ENCODE results near the gene BRD2. TPM values are rescaled to one million over a fixed set of nuclear protein-coding genes. Genes with fewer than 3 reads are reported as not detected.
A peak's percentile ranks its signal among the peaks of the same experiment; 100 is the strongest.

BRD2 gene
- total RNA-seq, 1 donor: 145 TPM

DNA sequence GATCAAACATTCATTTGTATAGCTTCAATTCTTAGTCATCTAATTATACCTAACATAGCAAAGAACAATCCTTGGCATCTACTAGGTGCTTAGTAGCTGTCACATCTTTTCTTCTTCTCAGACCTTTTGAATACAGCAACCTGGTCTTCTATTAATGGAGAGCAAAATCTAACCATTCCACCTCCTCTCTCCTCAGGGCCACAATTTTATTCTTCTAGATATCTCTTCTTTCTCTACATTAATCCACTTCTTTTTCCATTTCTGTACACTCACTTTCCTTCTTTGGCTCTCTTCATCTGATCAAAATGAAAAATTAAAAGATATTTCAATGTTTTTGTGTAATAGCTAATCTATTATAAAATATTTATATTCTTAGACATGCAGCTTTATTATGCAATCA lies 50.0 kb downstream of the BRD2 start:
- DNase-seq (ENCODE audit: low read depth): no peak
- no peak overlapping the region for H3K4me3 ChIP-seq (ENCODE audit: low read depth, low read length)
- TF ChIP-seq, protein P1, sequence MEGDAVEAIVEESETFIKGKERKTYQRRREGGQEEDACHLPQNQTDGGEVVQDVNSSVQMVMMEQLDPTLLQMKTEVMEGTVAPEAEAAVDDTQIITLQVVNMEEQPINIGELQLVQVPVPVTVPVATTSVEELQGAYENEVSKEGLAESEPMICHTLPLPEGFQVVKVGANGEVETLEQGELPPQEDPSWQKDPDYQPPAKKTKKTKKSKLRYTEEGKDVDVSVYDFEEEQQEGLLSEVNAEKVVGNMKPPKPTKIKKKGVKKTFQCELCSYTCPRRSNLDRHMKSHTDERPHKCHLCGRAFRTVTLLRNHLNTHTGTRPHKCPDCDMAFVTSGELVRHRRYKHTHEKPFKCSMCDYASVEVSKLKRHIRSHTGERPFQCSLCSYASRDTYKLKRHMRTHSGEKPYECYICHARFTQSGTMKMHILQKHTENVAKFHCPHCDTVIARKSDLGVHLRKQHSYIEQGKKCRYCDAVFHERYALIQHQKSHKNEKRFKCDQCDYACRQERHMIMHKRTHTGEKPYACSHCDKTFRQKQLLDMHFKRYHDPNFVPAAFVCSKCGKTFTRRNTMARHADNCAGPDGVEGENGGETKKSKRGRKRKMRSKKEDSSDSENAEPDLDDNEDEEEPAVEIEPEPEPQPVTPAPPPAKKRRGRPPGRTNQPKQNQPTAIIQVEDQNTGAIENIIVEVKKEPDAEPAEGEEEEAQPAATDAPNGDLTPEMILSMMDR (IDR thresholded peaks at IDR 0.05; ENCODE audit: insufficient read depth, low read length): no peak

DNA sequence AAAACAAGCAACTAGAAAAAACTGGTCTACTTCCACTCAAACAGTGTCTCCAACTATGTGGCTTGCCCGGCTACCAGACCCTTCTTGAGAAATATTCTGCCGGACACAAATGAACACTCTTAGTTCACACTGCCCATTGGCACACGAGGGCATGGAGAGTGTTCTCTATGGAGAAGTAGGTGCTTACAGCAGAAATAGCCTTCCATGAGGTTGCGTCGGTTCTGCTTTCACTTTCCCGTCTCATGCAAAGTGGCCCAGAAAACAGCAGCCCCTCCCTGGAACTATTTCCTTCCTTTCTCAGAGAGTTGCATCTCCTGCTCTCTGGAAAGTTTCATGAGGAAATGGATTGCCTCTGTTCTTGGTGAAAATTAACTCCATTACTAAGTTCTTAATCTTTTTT lies 50.5 kb downstream of the BRD2 start:
- TF ChIP-seq, protein P1 (IDR thresholded peaks at IDR 0.05; ENCODE audit: insufficient read depth, low read length): no peak
- H3K4me3 ChIP-seq (ENCODE audit: low read depth, low read length): peak overlapping the region; percentile 45
- peak; percentile 62 for DNase-seq (ENCODE audit: low read depth)

DNA sequence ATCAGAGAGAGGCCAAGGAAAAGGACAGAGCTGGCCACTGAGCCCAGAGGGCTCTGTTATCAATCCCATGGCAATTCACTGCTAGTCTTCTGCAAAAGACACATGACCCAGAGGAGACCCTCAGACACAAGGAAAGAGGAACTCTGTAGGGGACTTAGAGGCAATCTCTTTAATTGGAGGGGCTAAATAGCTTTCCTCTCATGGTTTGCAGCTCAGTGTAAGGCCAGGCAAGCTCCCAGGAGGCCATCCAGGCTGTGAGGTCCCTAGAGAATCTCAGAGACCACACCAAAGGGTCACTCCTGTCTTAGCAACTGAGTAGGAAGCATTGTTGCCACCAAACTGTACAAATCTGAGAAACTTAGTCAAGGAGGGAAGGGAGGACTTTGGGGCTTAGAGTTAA lies 51.0 kb downstream of the BRD2 start:
- TF ChIP-seq, protein P1 (IDR thresholded peaks at IDR 0.05; ENCODE audit: insufficient read depth, low read length): no peak
- H3K4me3 ChIP-seq (ENCODE audit: low read depth, low read length): no peak overlapping the region
- no peak for DNase-seq (ENCODE audit: low read depth)

DNA sequence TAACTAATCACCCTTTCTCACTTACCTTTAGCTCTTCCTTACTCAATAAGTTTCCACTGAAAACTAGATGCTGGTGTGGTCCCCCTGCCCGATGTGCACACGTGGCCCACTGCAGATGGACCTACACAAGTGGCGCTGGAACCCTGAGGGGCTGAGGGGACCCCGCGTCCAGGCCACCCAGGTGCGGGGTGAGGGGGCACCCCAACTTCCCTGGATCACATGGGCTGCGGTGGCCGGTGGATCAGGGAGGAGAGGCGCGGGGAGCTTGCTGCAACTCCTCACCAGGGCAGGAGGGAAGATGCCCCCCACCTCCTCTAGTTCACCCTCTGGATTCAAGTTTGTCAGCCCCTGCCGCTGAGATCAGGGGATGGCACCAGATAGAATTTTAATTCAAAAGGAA lies 53.5 kb downstream of the BRD2 start:
- TF ChIP-seq, protein P1 (IDR thresholded peaks at IDR 0.05; ENCODE audit: insufficient read depth, low read length): no peak
- DNase-seq (ENCODE audit: low read depth): no peak
- no peak overlapping the region for H3K4me3 ChIP-seq (ENCODE audit: low read depth, low read length)

DNA sequence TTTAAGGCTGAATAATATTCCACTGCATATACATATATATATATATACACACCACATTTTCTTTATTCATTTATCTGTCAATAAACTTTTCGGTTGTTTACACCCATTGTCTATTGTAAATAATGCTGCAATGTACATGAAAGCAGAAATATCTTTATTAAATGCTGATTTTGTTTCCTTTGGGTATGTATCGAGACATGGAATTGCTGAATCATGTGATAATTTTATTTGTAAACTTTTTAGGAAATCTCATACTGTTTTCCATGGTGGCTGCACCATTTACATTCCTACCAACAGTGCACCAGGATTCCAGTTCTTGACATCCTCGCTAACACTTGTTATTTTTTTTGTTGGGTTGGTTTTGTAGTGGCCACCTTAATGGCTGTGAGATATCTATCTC lies 55.1 kb downstream of the BRD2 start:
- H3K4me3 ChIP-seq (ENCODE audit: low read depth, low read length): no peak overlapping the region
- TF ChIP-seq, protein P1 (IDR thresholded peaks at IDR 0.05; ENCODE audit: insufficient read depth, low read length): no peak
- no peak for DNase-seq (ENCODE audit: low read depth)

DNA sequence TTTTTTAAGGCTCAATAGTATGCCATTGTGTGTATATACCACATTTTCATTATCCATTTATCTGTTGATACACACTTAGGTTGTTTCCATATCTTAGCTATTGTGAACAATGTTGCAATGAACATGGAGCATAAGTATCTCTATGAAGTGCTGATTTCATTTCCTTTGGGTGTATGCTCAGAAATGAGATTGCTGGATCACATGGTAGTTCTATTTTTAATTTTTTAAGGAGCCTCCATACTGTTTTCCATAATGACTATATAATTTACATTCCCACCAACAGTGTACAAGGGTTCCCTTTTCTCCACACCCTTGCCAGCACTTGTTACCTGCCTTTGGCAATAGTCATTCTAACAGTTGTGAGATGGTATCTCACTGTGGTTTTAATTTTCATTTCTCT lies 56.1 kb downstream of the BRD2 start:
- TF ChIP-seq, protein P1 (IDR thresholded peaks at IDR 0.05; ENCODE audit: insufficient read depth, low read length): no peak
- DNase-seq (ENCODE audit: low read depth): no peak

DNA sequence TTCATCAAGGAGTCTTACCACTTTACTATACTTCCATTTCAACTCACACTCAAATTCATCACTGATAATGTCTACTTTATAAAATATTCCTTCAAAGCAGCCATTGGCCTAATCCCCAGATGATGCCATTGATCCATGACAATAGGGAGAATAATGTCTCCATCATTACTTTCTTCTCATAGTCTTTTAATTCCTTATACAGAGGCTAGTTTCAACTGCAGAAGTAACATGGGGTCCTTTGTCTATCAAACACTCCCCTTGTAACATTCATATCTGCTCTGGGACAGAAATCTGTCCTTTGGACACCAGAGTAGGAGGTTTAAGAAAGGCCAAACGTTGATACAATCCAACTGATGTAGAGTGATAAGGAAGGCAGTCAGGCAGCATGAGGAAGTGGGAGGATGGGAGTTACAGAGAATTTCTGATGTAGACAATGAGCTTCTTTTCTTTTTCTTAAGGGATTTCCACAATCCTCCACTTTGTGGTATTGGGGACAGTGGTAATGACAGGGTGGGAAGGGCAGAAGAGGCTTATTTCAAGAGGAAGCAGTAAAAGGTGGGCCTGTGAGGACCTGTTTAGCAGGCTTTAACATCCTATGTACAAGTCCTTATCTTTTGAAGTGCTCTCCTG lies 59.9 kb downstream of the BRD2 start:
- TF ChIP-seq, protein P1 (IDR thresholded peaks at IDR 0.05; ENCODE audit: insufficient read depth, low read length): no peak
- no peak overlapping the region for H3K4me3 ChIP-seq (ENCODE audit: low read depth, low read length)
- DNase-seq (ENCODE audit: low read depth): no peak

More for the DNA sequence above, 56.1 kb downstream of the BRD2 start:
- H3K4me3 ChIP-seq (ENCODE audit: low read depth, low read length): no peak overlapping the region

All from fibroblast of the aortic adventitia (primary cell).